Suprapubic skin (tissue), 4 donors: ENCODE measurements around the gene SPDYE3.
"Not testable (repeated sequence)": the region's sequence is repeated elsewhere in the genome, so short reads cannot be mapped to it uniquely, and the experiment has no call there.

Experiments
- EP300 ChIP-seq: sonication (generic); formaldehyde crosslinking; IDR thresholded peaks from one replicate; pipeline ENCODE4 v1.6.1; 2017; ENCODE audit warnings: antibody characterized with exemption
- POLR2A ChIP-seq, 2 donors: fragments of 450-650 bp; IDR thresholded peaks; one replicate each; pipeline ENCODE4 v1.6.1; 2017; ENCODE audit warnings: antibody characterized with exemption in 2 of 2, mild to moderate bottlenecking in 2 of 2, moderate library complexity in 2 of 2
- POLR2AphosphoS5 ChIP-seq, 3 donors: sonication (generic); formaldehyde crosslinking; IDR thresholded peaks; one replicate each; pipeline ENCODE4 v1.6.1; 2017; ENCODE audit warnings: antibody characterized with exemption in 3 of 3
- TF ChIP-seq, protein P1 (sequence below), 2 donors: fragments of 200-600 bp in 1 of 2; fragments of 450-650 bp in 1 of 2; sonication (generic) in 1 of 2; IDR thresholded peaks; one replicate each; pipeline ENCODE4 v1.5.1; 2016 to 2019; ENCODE audit warnings: antibody characterized with exemption in 2 of 2, mild to moderate bottlenecking in 1 of 2, moderate library complexity in 1 of 2

DNA sequence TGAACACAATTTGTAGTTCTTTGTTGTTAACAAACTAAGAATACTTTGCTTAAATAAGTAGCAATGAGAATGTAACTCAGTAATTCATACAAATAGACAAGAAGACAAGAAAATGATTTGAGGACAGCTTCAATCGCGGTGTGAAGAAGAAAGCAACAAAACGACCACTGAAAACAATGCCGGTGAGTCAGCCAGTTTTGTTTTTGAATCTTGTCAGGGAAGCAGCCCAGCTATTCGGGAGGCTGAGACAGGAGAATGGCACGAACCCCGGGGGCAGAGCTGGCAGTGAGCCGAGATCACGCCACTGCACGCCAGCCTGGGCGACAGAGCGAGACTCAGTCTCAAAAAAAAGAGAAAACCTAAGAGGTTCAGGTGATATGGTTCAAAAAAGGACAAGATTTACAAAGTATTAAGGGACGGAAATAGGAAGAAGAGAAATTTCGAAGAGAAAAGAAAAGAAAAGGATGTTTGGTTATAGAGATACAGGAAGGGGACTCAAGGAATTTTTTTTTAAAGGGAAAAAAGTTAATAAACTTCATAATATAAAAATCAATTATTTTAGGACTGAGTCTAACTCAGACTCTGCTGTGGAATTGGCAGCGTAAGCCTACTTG, 30.7 kb downstream of the SPDYE3 start:
- TF ChIP-seq, protein P1, sequence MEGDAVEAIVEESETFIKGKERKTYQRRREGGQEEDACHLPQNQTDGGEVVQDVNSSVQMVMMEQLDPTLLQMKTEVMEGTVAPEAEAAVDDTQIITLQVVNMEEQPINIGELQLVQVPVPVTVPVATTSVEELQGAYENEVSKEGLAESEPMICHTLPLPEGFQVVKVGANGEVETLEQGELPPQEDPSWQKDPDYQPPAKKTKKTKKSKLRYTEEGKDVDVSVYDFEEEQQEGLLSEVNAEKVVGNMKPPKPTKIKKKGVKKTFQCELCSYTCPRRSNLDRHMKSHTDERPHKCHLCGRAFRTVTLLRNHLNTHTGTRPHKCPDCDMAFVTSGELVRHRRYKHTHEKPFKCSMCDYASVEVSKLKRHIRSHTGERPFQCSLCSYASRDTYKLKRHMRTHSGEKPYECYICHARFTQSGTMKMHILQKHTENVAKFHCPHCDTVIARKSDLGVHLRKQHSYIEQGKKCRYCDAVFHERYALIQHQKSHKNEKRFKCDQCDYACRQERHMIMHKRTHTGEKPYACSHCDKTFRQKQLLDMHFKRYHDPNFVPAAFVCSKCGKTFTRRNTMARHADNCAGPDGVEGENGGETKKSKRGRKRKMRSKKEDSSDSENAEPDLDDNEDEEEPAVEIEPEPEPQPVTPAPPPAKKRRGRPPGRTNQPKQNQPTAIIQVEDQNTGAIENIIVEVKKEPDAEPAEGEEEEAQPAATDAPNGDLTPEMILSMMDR (IDR thresholded peaks at IDR 0.05), result not testable (repeated sequence)
- not testable (repeated sequence) for TF ChIP-seq POLR2A (IDR thresholded peaks at IDR 0.05); EP300; POLR2AphosphoS5 (IDR thresholded peaks at IDR 0.05)
